HG03575 (cell line): ENCODE results near the gene GNAQ.

ENCODE experiments used
- ATAC-seq: cut with Tn5 transposase; IDR thresholded peaks from one replicate; pipeline ENCODE4 v1.9.1; 2021; ENCODE audit not compliant: unreplicated experiment, insufficient number of reproducible peaks, low FRiP score; ENCODE audit errors: extremely low read depth

Gene GNAQ

GRCh38 chr9:77673941-77674791 is 357.4 kb downstream of the GNAQ start:
- ATAC-seq = no peak

GRCh38 chr9:77672183-77672582 is 359.4 kb downstream of the GNAQ start:
- ATAC-seq = no peak

GRCh38 chr9:77667151-77667550 is 364.5 kb downstream of the GNAQ start:
- ATAC-seq = no peak
